KG1 (cell line): ENCODE results near the gene CBFB.
"Not testable (repeated sequence)": the region's sequence is repeated elsewhere in the genome, so short reads cannot be mapped to it uniquely, and the experiment has no call there.

ENCODE experiments used
- DNase-seq: peaks from one replicate; lab custom pipeline; 2025; lab: John Stamatoyannopoulos, UW

Gene CBFB

GRCh38 chr16:67028696-67029253 lies at the start of gene CBFB:
Gene CBFB (plus strand): TSS chr16:67029149. CDS start chr16:67029408, 259 bp downstream.
- peak; percentile 94 for DNase-seq

GRCh38 chr16:66983033-66983432 lies 45.9 kb upstream of the CBFB start:
- DNase-seq: no peak

GRCh38 chr16:66984892-66985311 lies 44.0 kb upstream of the CBFB start:
- DNase-seq: no peak

- DNase-seq: no peak
Observed at GRCh38 chr16:66986559-66986958, 42.4 kb upstream of the CBFB start.

GRCh38 chr16:66988197-66988788 lies 40.7 kb upstream of the CBFB start, which contains the start of gene CES4A:
Gene CES4A (plus strand): TSS chr16:66988589. CDS start chr16:66988773, 184 bp downstream.
- no peak for DNase-seq

- no peak for DNase-seq
Observed at GRCh38 chr16:66991545-66992077, 37.3 kb upstream of the CBFB start.

GRCh38 chr16:66993558-66993957 lies 35.4 kb upstream of the CBFB start:
- not testable (repeated sequence) for DNase-seq

- no peak for DNase-seq
Observed at GRCh38 chr16:66996324-66996982, 32.5 kb upstream of the CBFB start.

GRCh38 chr16:66996983-66997358 lies 32.0 kb upstream of the CBFB start:
- no peak for DNase-seq

GRCh38 chr16:67000384-67001351 lies 28.3 kb upstream of the CBFB start:
- no peak for DNase-seq

- DNase-seq: no peak
Observed at GRCh38 chr16:67001726-67002125, 27.2 kb upstream of the CBFB start.

- no peak for DNase-seq
Observed at GRCh38 chr16:67006930-67007658, 21.9 kb upstream of the CBFB start.

GRCh38 chr16:67009158-67009557 lies 19.8 kb upstream of the CBFB start:
- no peak for DNase-seq

GRCh38 chr16:67011274-67011673 lies 17.7 kb upstream of the CBFB start:
- no peak for DNase-seq

GRCh38 chr16:67013233-67013822 lies 15.6 kb upstream of the CBFB start:
- no peak for DNase-seq

GRCh38 chr16:67013823-67014633 lies 14.9 kb upstream of the CBFB start:
- no peak for DNase-seq

- DNase-seq: no peak
Observed at GRCh38 chr16:67014634-67015312, 14.2 kb upstream of the CBFB start.

- no peak for DNase-seq
Observed at GRCh38 chr16:67015313-67015731, 13.6 kb upstream of the CBFB start.

- no peak for DNase-seq
Observed at GRCh38 chr16:67016143-67016542, 12.8 kb upstream of the CBFB start.
